Activated CD8-positive, alpha-beta memory T cell treated with anti-CD3 and anti-CD28 coated beads, Interleukin-2, amount 50 U/mL, for 24 hours (primary cell): ENCODE data around the gene MYH10.

Source experiments
- DNase-seq: peaks from one replicate; pipeline ENCODE4 v3.0.0-alpha.2; 2020; ENCODE audit errors: extremely low read depth

Gene MYH10

GRCh38 chr17:8473451-8474192, 156.9 kb downstream of the MYH10 start:
- DNase-seq, result no peak

- no peak for DNase-seq
Measured at GRCh38 chr17:8472663-8473062, 157.9 kb downstream of the MYH10 start.

- DNase-seq, result no peak
Measured at GRCh38 chr17:8470447-8471047, 160.0 kb downstream of the MYH10 start.

GRCh38 chr17:8469964-8470363, 160.6 kb downstream of the MYH10 start:
- no peak for DNase-seq

- DNase-seq, result no peak
Measured at GRCh38 chr17:8468980-8469379, 161.5 kb downstream of the MYH10 start.

- DNase-seq, result no peak
Measured at GRCh38 chr17:8468127-8468526, 162.4 kb downstream of the MYH10 start.

- no peak for DNase-seq
Measured at GRCh38 chr17:8467527-8467926, 163.0 kb downstream of the MYH10 start.

GRCh38 chr17:8466873-8467272, 163.7 kb downstream of the MYH10 start:
- no peak for DNase-seq

GRCh38 chr17:8466456-8466855, 164.1 kb downstream of the MYH10 start:
- no peak for DNase-seq

- no peak for DNase-seq
Measured at GRCh38 chr17:8465759-8466158, 164.8 kb downstream of the MYH10 start.

GRCh38 chr17:8465356-8465755, 165.2 kb downstream of the MYH10 start:
- no peak for DNase-seq

GRCh38 chr17:8464941-8465340, 165.6 kb downstream of the MYH10 start:
- no peak for DNase-seq

- no peak for DNase-seq
Measured at GRCh38 chr17:8463099-8463498, 167.4 kb downstream of the MYH10 start.

GRCh38 chr17:8462564-8462963, 168.0 kb downstream of the MYH10 start:
- DNase-seq, result no peak

GRCh38 chr17:8459831-8460230, 170.7 kb downstream of the MYH10 start:
- DNase-seq, result no peak

- DNase-seq, result no peak
Measured at GRCh38 chr17:8459107-8459506, 171.4 kb downstream of the MYH10 start.

- no peak for DNase-seq
Measured at GRCh38 chr17:8458128-8458527, 172.4 kb downstream of the MYH10 start.

GRCh38 chr17:8455665-8456209, 174.8 kb downstream of the MYH10 start:
- no peak for DNase-seq

- DNase-seq, result no peak
Measured at GRCh38 chr17:8453326-8453725, 177.2 kb downstream of the MYH10 start.

GRCh38 chr17:8451933-8452614, 178.5 kb downstream of the MYH10 start:
- no peak for DNase-seq

GRCh38 chr17:8448310-8448709, 182.2 kb downstream of the MYH10 start:
- DNase-seq, result no peak

GRCh38 chr17:8447799-8448198, 182.7 kb downstream of the MYH10 start:
- DNase-seq, result no peak

- no peak for DNase-seq
Measured at GRCh38 chr17:8445536-8445935, 185.0 kb downstream of the MYH10 start.
